Right atrium auricular region (tissue), 2 donors: Measurements from ENCODE around the gene MARK3. TPM values are rescaled to one million over a fixed set of nuclear protein-coding genes. Genes with fewer than 3 reads are reported as not detected.

Experiments used
- DNase-seq: peaks from one replicate; pipeline ENCODE4 v3.0.0-alpha.2; 2019; ENCODE audit warnings: low spot score
- H3K27ac ChIP-seq, 2 donors: fragments of 200-600 bp; sonication (generic); 1 replicate in 1 of 2; 2 replicates in 1 of 2; pipeline ENCODE4 v1.5.1; 2016 to 2019
- H3K27me3 ChIP-seq, 2 donors: fragments of 200-600 bp; sonication (generic); one replicate each; pipeline versions ENCODE4 v1.5.1 to v1.6.0; 2017 to 2019
- H3K36me3 ChIP-seq: fragments of 200-600 bp; sonication (generic); one replicate; pipeline ENCODE4 v1.5.1; 2016
- H3K4me1 ChIP-seq, 2 donors: fragments of 200-600 bp; sonication (generic); one replicate each; pipeline versions ENCODE4 v1.5.1 to v1.6.0; 2017 to 2019
- H3K4me3 ChIP-seq, 2 donors: fragments of 200-600 bp; sonication (generic); 1 replicate in 1 of 2; 2 replicates in 1 of 2; pipeline ENCODE4 v1.5.1; 2017 to 2019; ENCODE audit warnings: mild to moderate bottlenecking in 1 of 2, moderate library complexity in 1 of 2
- H3K9me3 ChIP-seq, 2 donors: fragments of 200-600 bp; sonication (generic); one replicate each; pipeline ENCODE4 v1.5.1; 2019
- total RNA-seq, 2 donors: library from RNA; depleted of rRNA; stranded (reverse); fragments of >200 nt; gene quantifications; one replicate each; pipeline ENCODE4 v1.1.0, GENCODE V29; 2016
- TF ChIP-seq, protein P1 (sequence below), 2 donors: fragments of 200-600 bp; sonication (generic); IDR thresholded peaks; one replicate each; pipeline ENCODE4 v1.5.1; 2019; ENCODE audit warnings: antibody characterized with exemption in 2 of 2

The MARK3 gene
- total RNA-seq, 2 donors from 2014 or later = 71.7 to 74.2 TPM

DNA sequence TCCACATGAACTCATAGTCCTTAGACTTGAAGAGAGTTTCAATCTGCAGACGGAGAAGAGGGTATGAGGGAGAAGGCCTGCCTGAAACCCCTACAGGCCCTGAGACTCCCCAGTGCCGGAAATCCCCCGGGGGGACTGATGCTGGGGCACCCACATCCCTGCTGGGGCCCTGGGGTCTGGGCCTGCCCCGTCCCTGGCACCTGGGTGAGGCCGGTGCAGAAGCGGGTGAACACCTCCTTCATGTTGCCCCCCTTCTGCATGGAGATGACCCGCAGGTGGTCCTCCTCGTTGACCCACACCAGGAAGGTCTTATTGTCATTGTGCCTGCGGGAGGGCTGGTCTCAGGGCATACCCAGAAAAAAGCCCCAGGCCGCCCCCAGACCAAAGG lies 135.0 kb downstream of the MARK3 start:
- H3K4me1 ChIP-seq = peaks cover 0 to 81% of the 10 kb centered on the region in 2 donors
- H3K27me3 ChIP-seq = no peaks in the 10 kb centered on the region
- H3K36me3 ChIP-seq = peaks cover 4% of the 10 kb centered on the region
- no peak for DNase-seq
- no peaks in the 10 kb centered on the region for H3K9me3 ChIP-seq
- peak overlapping the region in 1 of 2 donors; percentile 63 for H3K4me3 ChIP-seq
- TF ChIP-seq, protein P1, sequence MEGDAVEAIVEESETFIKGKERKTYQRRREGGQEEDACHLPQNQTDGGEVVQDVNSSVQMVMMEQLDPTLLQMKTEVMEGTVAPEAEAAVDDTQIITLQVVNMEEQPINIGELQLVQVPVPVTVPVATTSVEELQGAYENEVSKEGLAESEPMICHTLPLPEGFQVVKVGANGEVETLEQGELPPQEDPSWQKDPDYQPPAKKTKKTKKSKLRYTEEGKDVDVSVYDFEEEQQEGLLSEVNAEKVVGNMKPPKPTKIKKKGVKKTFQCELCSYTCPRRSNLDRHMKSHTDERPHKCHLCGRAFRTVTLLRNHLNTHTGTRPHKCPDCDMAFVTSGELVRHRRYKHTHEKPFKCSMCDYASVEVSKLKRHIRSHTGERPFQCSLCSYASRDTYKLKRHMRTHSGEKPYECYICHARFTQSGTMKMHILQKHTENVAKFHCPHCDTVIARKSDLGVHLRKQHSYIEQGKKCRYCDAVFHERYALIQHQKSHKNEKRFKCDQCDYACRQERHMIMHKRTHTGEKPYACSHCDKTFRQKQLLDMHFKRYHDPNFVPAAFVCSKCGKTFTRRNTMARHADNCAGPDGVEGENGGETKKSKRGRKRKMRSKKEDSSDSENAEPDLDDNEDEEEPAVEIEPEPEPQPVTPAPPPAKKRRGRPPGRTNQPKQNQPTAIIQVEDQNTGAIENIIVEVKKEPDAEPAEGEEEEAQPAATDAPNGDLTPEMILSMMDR (IDR thresholded peaks at IDR 0.05) = no peak
- H3K27ac ChIP-seq = peak overlapping the region; percentile 84 to 90

DNA sequence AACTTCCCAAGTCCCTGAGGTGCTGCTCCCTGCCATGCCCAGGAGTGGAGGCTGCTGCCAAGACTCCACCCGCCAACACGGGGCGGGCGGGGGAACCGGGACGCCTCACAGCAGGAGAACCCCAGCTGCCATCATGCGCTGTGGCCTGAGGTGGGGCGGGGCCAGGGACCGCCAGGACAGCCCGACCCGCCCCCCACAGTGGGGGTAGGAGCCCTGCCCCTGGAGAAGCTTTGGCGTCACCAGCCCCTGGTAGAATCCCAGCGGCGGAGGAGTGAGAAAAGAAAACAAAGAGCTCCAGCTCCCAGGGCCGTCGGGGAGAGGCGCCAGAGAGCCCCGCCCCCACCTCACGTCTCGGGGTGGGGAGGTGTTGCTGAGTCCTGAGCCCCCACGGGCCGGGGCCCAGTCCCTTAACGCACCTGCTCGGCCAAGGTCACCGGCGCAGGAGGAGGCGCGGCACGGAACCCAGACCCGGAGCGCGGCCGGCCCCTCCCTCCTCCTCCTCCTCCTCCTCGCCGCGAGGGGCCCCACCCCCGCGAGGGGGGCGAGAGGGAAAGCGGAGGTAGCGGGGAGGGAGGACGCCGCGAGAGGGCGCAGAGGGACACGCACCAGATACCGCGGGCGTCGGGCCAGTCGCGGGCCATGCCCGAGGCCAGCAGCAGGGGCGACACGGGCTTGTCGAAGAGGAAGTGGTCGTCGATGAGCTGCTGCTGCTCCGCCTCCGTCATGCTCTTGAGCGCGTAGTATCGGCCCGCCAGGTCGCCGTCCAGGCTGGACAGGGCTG lies 135.6 kb downstream of the MARK3 start:
- DNase-seq = peak; percentile 84
- Histone ChIP-seq H3K36me3 (peaks cover 4% of the 10 kb centered on the region), H3K27ac (peak overlapping the region; percentile 84 to 90), H3K27me3 (no peaks in the 10 kb centered on the region), H3K9me3 (no peaks in the 10 kb centered on the region), H3K4me1 (peaks cover 0 to 79% of the 10 kb centered on the region in 2 donors), H3K4me3 (peak overlapping the region; percentile 61 to 63)
- TF ChIP-seq, protein P1 (IDR thresholded peaks at IDR 0.05) = peak; percentile 19 to 76

DNA sequence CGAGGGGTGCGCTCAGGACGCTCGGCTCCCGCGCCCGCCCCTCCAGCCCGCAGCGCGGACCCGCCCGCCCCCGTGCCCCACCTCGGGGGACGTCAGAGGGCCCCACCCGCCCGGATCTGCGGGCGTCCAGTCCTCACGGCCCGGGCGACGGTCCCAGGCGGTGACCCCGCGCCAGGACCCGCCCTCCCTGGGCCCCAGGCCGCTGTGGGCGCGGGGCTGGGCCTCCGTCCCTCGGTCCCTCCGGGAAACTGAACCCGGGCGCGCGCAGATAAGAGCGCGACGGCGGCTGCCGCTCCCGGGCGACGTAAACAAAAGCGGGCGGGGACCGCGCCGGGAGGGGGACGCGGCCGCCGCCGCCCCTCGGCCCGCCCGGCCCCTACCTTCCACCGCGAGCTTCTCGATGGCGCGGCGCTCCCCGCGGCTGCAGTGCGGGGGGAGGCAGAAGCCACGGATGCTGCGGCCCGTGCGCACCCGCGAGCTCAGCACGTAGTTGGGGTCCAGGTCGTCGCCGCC lies 136.3 kb downstream of the MARK3 start:
- no peak for DNase-seq
- H3K27ac ChIP-seq = peak overlapping the region; percentile 84 to 90
- peaks cover 0 to 78% of the 10 kb centered on the region in 2 donors for H3K4me1 ChIP-seq

DNA sequence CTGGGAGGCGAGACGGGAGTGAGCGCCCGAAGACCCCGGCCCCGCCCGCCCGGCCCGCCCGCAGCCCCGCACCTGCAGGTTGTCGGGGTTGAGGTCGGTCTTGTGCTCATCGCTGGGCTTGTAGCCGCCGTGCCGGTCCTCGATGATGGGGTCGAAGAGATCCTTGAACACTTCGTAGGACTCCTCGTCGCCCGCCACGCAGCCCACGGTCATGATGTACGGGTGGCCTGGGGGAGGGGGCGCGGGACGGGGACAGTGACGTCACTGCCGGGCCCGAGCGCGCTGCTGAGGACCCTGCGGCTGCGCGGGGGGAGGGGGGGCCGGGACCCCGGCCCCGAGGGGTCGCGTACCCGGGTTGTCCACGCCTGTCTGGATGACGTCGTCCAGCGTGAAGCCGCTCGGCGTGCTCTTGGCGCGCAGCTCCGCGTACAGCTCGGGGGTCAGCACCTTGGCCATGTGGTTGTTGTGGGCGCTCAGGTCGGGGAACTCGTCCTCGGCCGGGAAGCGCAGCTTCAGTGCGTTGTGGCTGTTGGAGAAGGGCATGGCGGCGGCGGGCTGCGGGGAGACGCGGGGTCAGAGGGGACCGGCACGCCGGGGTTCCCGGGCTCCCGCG lies 136.8 kb downstream of the MARK3 start:
- peaks cover 0 to 78% of the 10 kb centered on the region in 2 donors for H3K4me1 ChIP-seq
- peak overlapping the region; percentile 84 to 90 for H3K27ac ChIP-seq
- no peaks in the 10 kb centered on the region for H3K9me3 ChIP-seq
- DNase-seq = no peak
- peak overlapping the region; percentile 61 to 63 for H3K4me3 ChIP-seq
- H3K36me3 ChIP-seq = peaks cover 4% of the 10 kb centered on the region
- H3K27me3 ChIP-seq = no peaks in the 10 kb centered on the region
- TF ChIP-seq, protein P1 (IDR thresholded peaks at IDR 0.05) = no peak

More for the DNA sequence above, 136.3 kb downstream of the MARK3 start:
- peaks cover 4% of the 10 kb centered on the region for H3K36me3 ChIP-seq
- TF ChIP-seq, protein P1 (IDR thresholded peaks at IDR 0.05) = no peak
- H3K27me3 ChIP-seq = no peaks in the 10 kb centered on the region
- H3K4me3 ChIP-seq = peak overlapping the region; percentile 61 to 63
- H3K9me3 ChIP-seq = no peaks in the 10 kb centered on the region

DNA sequence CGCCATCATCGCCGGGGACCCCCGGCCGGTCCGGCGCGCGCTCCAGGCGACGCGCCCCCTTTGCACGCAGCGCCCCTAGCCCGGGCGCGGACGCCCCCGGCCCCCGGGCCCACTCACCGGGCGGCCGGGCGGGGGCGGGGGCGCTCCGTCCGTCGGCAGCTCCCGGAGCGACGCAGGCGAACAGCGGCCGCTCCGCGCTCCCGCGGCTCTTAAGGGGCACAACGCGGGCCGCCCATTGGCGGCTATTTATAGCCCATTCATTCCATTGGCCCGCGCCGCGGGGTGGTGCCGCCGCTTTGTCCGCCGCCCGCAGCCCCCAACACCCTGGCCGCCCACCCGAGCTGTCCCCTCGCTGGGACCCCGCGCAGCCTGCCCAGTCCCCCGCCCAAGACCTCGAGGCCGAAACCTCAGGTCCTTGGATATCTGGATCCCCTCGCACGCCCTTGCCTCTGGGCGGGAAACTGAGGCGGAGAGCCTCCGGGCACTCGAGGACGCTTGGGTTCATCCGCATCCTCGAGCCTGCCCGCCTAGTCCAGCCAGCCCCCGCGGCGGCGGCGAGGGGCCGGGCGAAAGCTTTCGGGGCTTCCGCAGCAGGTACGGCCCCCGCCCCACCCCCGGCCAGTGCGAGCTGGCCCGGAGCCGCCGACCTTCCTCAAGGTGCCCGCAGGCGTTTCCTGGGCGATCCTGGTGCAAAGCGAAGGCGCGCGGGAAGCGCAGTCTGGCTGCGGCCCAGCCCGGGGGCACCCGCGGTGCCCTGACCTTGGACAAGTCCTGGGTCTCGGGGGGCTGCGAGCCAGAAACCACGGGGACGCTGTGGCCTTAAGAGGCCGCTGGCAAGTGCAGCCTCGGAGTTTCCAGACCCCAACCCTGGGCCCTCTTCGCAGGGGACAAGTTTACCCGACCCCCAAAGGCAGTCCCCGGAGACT lies 137.7 kb downstream of the MARK3 start, which contains the start of gene CKB:
TSS of gene CKB (minus strand) at position 182 of the 926 bp plus-strand sequence. CDS start 337 bp downstream, outside the sequence.
- H3K4me1 ChIP-seq = peaks cover 0 to 78% of the 10 kb centered on the region in 2 donors
- no peaks in the 10 kb centered on the region for H3K27me3 ChIP-seq
- TF ChIP-seq, protein P1 (IDR thresholded peaks at IDR 0.05) = no peak
- peak within 1 kb of the TSS; percentile 61 to 63 for H3K4me3 ChIP-seq
- DNase-seq = no peak
- peak within 1 kb of the TSS; percentile 84 to 90 for H3K27ac ChIP-seq
- peaks cover 4% of the 10 kb centered on the region for H3K36me3 ChIP-seq
- no peaks in the 10 kb centered on the region for H3K9me3 ChIP-seq
